ENCODE data around the gene AJM1.
"Not testable (repeated sequence)": the region's sequence is repeated elsewhere in the genome, so short reads cannot be mapped to it uniquely, and the experiment has no call there.

AJM1 gene

GRCh38 chr9:136829412-136829811 lies 12.9 kb upstream of the AJM1 start:
- DNase-seq (ENCODE audit: low read depth), result no peak
- no peak overlapping the region for H3K4me3 ChIP-seq (ENCODE audit: low read depth, low read length)

GRCh38 chr9:136829981-136830885 lies 12.0 kb upstream of the AJM1 start:
- no peak for DNase-seq (ENCODE audit: low read depth)
- H3K4me3 ChIP-seq (ENCODE audit: low read depth, low read length), result no peak overlapping the region

- no peak overlapping the region for H3K4me3 ChIP-seq (ENCODE audit: low read depth, low read length)
Measured at GRCh38 chr9:136831002-136831719, 11.1 kb upstream of the AJM1 start.

GRCh38 chr9:136831720-136832104 lies 10.6 kb upstream of the AJM1 start:
- no peak for DNase-seq (ENCODE audit: low read depth)
- no peak overlapping the region for H3K4me3 ChIP-seq (ENCODE audit: low read depth, low read length)

More at GRCh38 chr9:136831002-136831719, 11.1 kb upstream of the AJM1 start:
- no peak for DNase-seq (ENCODE audit: low read depth)

GRCh38 chr9:136832581-136832980 lies 9.7 kb upstream of the AJM1 start:
- no peak overlapping the region for H3K4me3 ChIP-seq (ENCODE audit: low read depth, low read length)
- no peak for DNase-seq (ENCODE audit: low read depth)

- H3K4me3 ChIP-seq (ENCODE audit: low read depth, low read length); DNase-seq (ENCODE audit: low read depth): not testable (repeated sequence)
Measured at GRCh38 chr9:136833381-136834048, 8.8 kb upstream of the AJM1 start.

GRCh38 chr9:136835162-136835931 lies 6.9 kb upstream of the AJM1 start:
- no peak for DNase-seq (ENCODE audit: low read depth)

GRCh38 chr9:136835932-136836904 lies 6.1 kb upstream of the AJM1 start:
- no peak for DNase-seq (ENCODE audit: low read depth)
- H3K4me3 ChIP-seq (ENCODE audit: low read depth, low read length), result no peak overlapping the region

More at GRCh38 chr9:136835162-136835931, 6.9 kb upstream of the AJM1 start:
- no peak overlapping the region for H3K4me3 ChIP-seq (ENCODE audit: low read depth, low read length)

- no peak overlapping the region for H3K4me3 ChIP-seq (ENCODE audit: low read depth, low read length)
- no peak for DNase-seq (ENCODE audit: low read depth)
Measured at GRCh38 chr9:136837146-136837855, 5.0 kb upstream of the AJM1 start.

GRCh38 chr9:136837856-136838277 lies 4.4 kb upstream of the AJM1 start:
- not testable (repeated sequence) for DNase-seq (ENCODE audit: low read depth); H3K4me3 ChIP-seq (ENCODE audit: low read depth, low read length)

GRCh38 chr9:136838314-136839228 lies 3.7 kb upstream of the AJM1 start:
- DNase-seq (ENCODE audit: low read depth), result no peak
- H3K4me3 ChIP-seq (ENCODE audit: low read depth, low read length), result no peak overlapping the region

GRCh38 chr9:136839229-136840139 lies 2.8 kb upstream of the AJM1 start:
- DNase-seq (ENCODE audit: low read depth), result no peak

GRCh38 chr9:136840140-136840876 lies 2.0 kb upstream of the AJM1 start:
- no peak for DNase-seq (ENCODE audit: low read depth)
- no peak overlapping the region for H3K4me3 ChIP-seq (ENCODE audit: low read depth, low read length)

More at GRCh38 chr9:136839229-136840139, 2.8 kb upstream of the AJM1 start:
- H3K4me3 ChIP-seq (ENCODE audit: low read depth, low read length), result no peak overlapping the region

- no peak overlapping the region for H3K4me3 ChIP-seq (ENCODE audit: low read depth, low read length)
Measured at GRCh38 chr9:136840877-136841645, 1.2 kb upstream of the AJM1 start.

More at GRCh38 chr9:136840877-136841645, 1.2 kb upstream of the AJM1 start:
- no peak for DNase-seq (ENCODE audit: low read depth)

Measured in skeletal muscle cell (primary cell).